Measurements from ENCODE around the gene CD74. TPM values are rescaled to one million over a fixed set of nuclear protein-coding genes. Genes with fewer than 3 reads are reported as not detected.

Gene CD74
- total RNA-seq, 4 donors from 2014 or later, result 287 to 675 (median 493) TPM

GRCh38 chr5:150446583-150446982 is 33.9 kb upstream of the CD74 start:
- Histone ChIP-seq H3K36me3 (peaks cover 40 to 45% of the 10 kb centered on the region in 2 donors), H3K4me1 (peaks cover 9 to 13% of the 10 kb centered on the region in 2 donors), H3K9me3 (no peaks in the 10 kb centered on the region), H3K27me3 (no peaks in the 10 kb centered on the region), H3K27ac (no peak overlapping the region), H3K4me3 (replicated peaks in 1 of 3) (no peak overlapping the region)
- WGBS, 2 donors, result 90 to 91% methylated on average over 6 of the region's 6 CpGs
- no peak for TF ChIP-seq POLR2A (IDR thresholded peaks at IDR 0.05)
- no peak for TF ChIP-seq CTCF (IDR thresholded peaks at IDR 0.05)
- intact Hi-C loops (cut with DNase I), result no loop called here
- no peak for DNase-seq

- no peak overlapping the region for H3K4me3 ChIP-seq (replicated peaks in 1 of 3)
- H3K36me3 ChIP-seq, result peaks cover 40 to 45% of the 10 kb centered on the region in 2 donors
- TF ChIP-seq CTCF (IDR thresholded peaks at IDR 0.05) (no peak), POLR2A (IDR thresholded peaks at IDR 0.05) (no peak)
- DNase-seq, result no peak
- WGBS, 2 donors, result 94% methylated on average over 2 of the region's 2 CpGs
- no peaks in the 10 kb centered on the region for H3K27me3 ChIP-seq
- H3K9me3 ChIP-seq, result no peaks in the 10 kb centered on the region
- peaks cover 9 to 13% of the 10 kb centered on the region in 2 donors for H3K4me1 ChIP-seq
- H3K27ac ChIP-seq, result no peak overlapping the region
- intact Hi-C loops (cut with DNase I), result no loop called here
These were observed 33.4 kb upstream of the CD74 start for GRCh38 chr5:150446088-150446487.

- Histone ChIP-seq H3K27me3 (no peaks in the 10 kb centered on the region), H3K27ac (no peak overlapping the region), H3K9me3 (no peaks in the 10 kb centered on the region), H3K4me3 (replicated peaks in 1 of 3) (no peak overlapping the region), H3K36me3 (peaks cover 40 to 45% of the 10 kb centered on the region in 2 donors), H3K4me1 (peaks cover 9 to 13% of the 10 kb centered on the region in 2 donors)
- 92% methylated on average over 6 to 9 of the region's 9 CpGs for WGBS, 2 donors
- intact Hi-C loops (cut with DNase I), result no loop called here
- no peak for DNase-seq
- TF ChIP-seq POLR2A (IDR thresholded peaks at IDR 0.05) (no peak), CTCF (IDR thresholded peaks at IDR 0.05) (no peak)
These were observed 32.1 kb upstream of the CD74 start for GRCh38 chr5:150444770-150445169.

GRCh38 chr5:150443242-150444075 is 30.7 kb upstream of the CD74 start:
- peaks cover 40 to 45% of the 10 kb centered on the region in 2 donors for H3K36me3 ChIP-seq
- intact Hi-C loops (cut with DNase I), result no loop called here

More at GRCh38 chr5:150443242-150444075, 30.7 kb upstream of the CD74 start:
- H3K27me3 ChIP-seq, result no peaks in the 10 kb centered on the region
- H3K4me1 ChIP-seq, result peaks cover 8 to 9% of the 10 kb centered on the region in 2 donors
- no peak overlapping the region for H3K4me3 ChIP-seq (replicated peaks in 1 of 3)
- WGBS, 2 donors, result 83 to 87% methylated on average over 15 of the region's 15 CpGs
- DNase-seq, result no peak
- H3K27ac ChIP-seq, result no peak overlapping the region
- TF ChIP-seq CTCF (IDR thresholded peaks at IDR 0.05) (no peak), POLR2A (IDR thresholded peaks at IDR 0.05) (no peak)
- H3K9me3 ChIP-seq, result no peaks in the 10 kb centered on the region

Data from thyroid gland (tissue), 4 donors.